ENCODE results near the gene DYRK1A. TPM values are rescaled to one million over a fixed set of nuclear protein-coding genes. Genes with fewer than 3 reads are reported as not detected.

Gene DYRK1A
- total and polyA plus RNA-seq, 2 of the 13 experiments (the other 11 are each of a cell fraction or from before 2014, with no cell fraction given), result 24.6 to 34.2 TPM

DNA sequence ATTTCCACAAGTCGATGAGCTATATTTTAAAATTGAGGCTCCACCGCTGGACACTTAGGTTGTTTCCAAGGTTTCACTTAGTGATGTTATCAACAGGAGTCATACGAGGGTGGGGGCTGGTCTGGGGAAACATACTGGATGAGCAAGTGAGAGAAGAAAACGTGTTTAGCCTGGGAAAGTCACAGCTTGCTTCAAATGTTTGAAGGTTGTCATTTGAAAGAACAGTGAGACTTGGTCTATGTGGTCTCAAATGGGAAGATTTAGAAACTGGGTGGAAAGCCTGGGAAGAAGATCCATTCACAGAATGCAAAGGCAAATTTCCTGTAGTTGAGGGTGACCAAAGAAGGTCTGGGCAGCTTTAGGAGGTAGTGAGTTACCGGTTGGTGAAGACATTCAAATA lies 9.9 kb upstream of the DYRK1A start (continued):
- TF ChIP-seq THAP9 (CRISPR knock-in tag; IDR thresholded peaks at IDR 0.05; ENCODE audit: borderline replicate concordance) (no peak), IRF2 (CRISPR knock-in tag; IDR thresholded peaks at IDR 0.05) (no peak), HBP1 (CRISPR knock-in tag; IDR thresholded peaks at IDR 0.05; ENCODE audit: low read depth) (no peak), FOSL2 (CRISPR knock-in tag; IDR thresholded peaks at IDR 0.05) (no peak), TAF15 (IDR thresholded peaks at IDR 0.05; ENCODE audit: low read depth, low read length, poor library complexity, severe bottlenecking) (no peak)

GRCh38 chr21:37357691-37358090 lies 8.9 kb upstream of the DYRK1A start:
- no peak for DNase-seq (ENCODE audit: low spot score)
- in situ Hi-C loops (cut with HindIII; ENCODE audit: extremely low pct_ligation_motif_present, low pct_unique_long_range_greater_than_20kb), result no loop called here
- no peak overlapping the region for H3K9ac ChIP-seq (ENCODE audit: insufficient read depth, low read depth, low read length)
- no peak for FAIRE-seq
- peak overlapping the region; percentile 51; the same call in 1 of the 2 replicates for H3K4me2 ChIP-seq (ENCODE audit: low read depth, low read length)
- ATAC-seq, result no peak
- ChIA-PET CTCF (ENCODE audit: low intra/inter-chr PET ratio, low total read pairs) (no interaction called here), POLR2A (interaction anchor here (1.4 kb wide), 1 partner anchor 90 kb away, joined by 6 read pairs; the partner anchor contains the start of gene VPS26C)
- peaks cover 0 to 18% of the 10 kb centered on the region in 2 experiments; a peak in 2 of 5 replicates for H3K27me3 ChIP-seq (ENCODE audit: control insufficient read depth in 1 of 2, insufficient read depth in 2 of 2, low read length in 2 of 2)
- no peak overlapping the region for H3K4me3 ChIP-seq (replicated peaks in 1 of 3; ENCODE audit: insufficient read depth in 1 of 3, low read depth in 2 of 3, low read length in 3 of 3)
- WGBS (ENCODE audit: low lambda C conversion rate), result 39% methylated on average over 4 of the region's 4 CpGs
- intact Hi-C loops (cut with micrococcal nuclease; ENCODE audit: unreplicated experiment), result no loop called here
- no peak for TF ChIP-seq ZNF143 (CRISPR knock-in tag; IDR thresholded peaks at IDR 0.05)
- no peak for TF ChIP-seq ZNF33A (CRISPR knock-in tag; IDR thresholded peaks at IDR 0.05; ENCODE audit: borderline replicate concordance)
- TF ChIP-seq BRD4 (CRISPR knock-in tag; IDR thresholded peaks at IDR 0.05), result no peak
- no peak for TF ChIP-seq ZBED4 (CRISPR knock-in tag; IDR thresholded peaks at IDR 0.05; ENCODE audit: borderline replicate concordance)
- TF ChIP-seq, protein P1, sequence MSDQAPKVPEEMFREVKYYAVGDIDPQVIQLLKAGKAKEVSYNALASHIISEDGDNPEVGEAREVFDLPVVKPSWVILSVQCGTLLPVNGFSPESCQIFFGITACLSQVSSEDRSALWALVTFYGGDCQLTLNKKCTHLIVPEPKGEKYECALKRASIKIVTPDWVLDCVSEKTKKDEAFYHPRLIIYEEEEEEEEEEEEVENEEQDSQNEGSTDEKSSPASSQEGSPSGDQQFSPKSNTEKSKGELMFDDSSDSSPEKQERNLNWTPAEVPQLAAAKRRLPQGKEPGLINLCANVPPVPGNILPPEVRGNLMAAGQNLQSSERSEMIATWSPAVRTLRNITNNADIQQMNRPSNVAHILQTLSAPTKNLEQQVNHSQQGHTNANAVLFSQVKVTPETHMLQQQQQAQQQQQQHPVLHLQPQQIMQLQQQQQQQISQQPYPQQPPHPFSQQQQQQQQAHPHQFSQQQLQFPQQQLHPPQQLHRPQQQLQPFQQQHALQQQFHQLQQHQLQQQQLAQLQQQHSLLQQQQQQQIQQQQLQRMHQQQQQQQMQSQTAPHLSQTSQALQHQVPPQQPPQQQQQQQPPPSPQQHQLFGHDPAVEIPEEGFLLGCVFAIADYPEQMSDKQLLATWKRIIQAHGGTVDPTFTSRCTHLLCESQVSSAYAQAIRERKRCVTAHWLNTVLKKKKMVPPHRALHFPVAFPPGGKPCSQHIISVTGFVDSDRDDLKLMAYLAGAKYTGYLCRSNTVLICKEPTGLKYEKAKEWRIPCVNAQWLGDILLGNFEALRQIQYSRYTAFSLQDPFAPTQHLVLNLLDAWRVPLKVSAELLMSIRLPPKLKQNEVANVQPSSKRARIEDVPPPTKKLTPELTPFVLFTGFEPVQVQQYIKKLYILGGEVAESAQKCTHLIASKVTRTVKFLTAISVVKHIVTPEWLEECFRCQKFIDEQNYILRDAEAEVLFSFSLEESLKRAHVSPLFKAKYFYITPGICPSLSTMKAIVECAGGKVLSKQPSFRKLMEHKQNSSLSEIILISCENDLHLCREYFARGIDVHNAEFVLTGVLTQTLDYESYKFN (CRISPR knock-in tag; conservative IDR thresholded peaks at IDR 0.05), result no peak
- no peaks in the 10 kb centered on the region for H3K79me2 ChIP-seq (ENCODE audit: insufficient read depth, low read length)
- no peaks in the 10 kb centered on the region for H4K20me1 ChIP-seq (ENCODE audit: insufficient read depth, low read length)
- H3K4me1 ChIP-seq (ENCODE audit: insufficient read depth, low read length), result peaks cover 12% of the 10 kb centered on the region
- BruUV-seq (replicated peaks), result no TSS peak
- no peaks in the 10 kb centered on the region for H3K9me3 ChIP-seq (ENCODE audit: low read length)
- no peak overlapping the region for H2AFZ ChIP-seq (ENCODE audit: low read length)
- H3K27ac ChIP-seq (ENCODE audit: extremely low read length, insufficient read depth, low read length), result no peak overlapping the region
- no peaks in the 10 kb centered on the region for H3K36me3 ChIP-seq (replicated peaks in 1 of 2; ENCODE audit: control insufficient read depth in 1 of 2, insufficient read depth in 2 of 2, low read length in 2 of 2)
